Fibroblast of villous mesenchyme (primary cell): ENCODE data around the gene TMPRSS11B. TPM values are rescaled to one million over a fixed set of nuclear protein-coding genes. Genes with fewer than 3 reads are reported as not detected.

Experiments
- DNase-seq: peaks from one replicate; pipeline ENCODE4 v3.0.0-alpha.2; 2010; ENCODE audit warnings: low read depth
- H3K4me3 ChIP-seq: 2 replicates; pipeline ENCODE4 v1.5.1; 2011; ENCODE audit warnings: low read depth, mild to moderate bottlenecking, low read length
- total RNA-seq: library from RNA; depleted of rRNA; stranded (reverse); fragments of >200 nt; gene quantifications from 2 replicates; pipeline ENCODE4 v1.2.3, GENCODE V29; 2012
- TF ChIP-seq, protein P1 (sequence below): IDR thresholded peaks from 2 replicates; pipeline ENCODE4 v1.5.1; 2012; ENCODE audit warnings: low read depth, mild to moderate bottlenecking, low read length; ENCODE audit not compliant: insufficient read depth

TMPRSS11B gene
- total RNA-seq, 1 donor: not detected

GRCh38 chr4:68187145-68187544 is 58.3 kb downstream of the TMPRSS11B start:
- TF ChIP-seq, protein P1, sequence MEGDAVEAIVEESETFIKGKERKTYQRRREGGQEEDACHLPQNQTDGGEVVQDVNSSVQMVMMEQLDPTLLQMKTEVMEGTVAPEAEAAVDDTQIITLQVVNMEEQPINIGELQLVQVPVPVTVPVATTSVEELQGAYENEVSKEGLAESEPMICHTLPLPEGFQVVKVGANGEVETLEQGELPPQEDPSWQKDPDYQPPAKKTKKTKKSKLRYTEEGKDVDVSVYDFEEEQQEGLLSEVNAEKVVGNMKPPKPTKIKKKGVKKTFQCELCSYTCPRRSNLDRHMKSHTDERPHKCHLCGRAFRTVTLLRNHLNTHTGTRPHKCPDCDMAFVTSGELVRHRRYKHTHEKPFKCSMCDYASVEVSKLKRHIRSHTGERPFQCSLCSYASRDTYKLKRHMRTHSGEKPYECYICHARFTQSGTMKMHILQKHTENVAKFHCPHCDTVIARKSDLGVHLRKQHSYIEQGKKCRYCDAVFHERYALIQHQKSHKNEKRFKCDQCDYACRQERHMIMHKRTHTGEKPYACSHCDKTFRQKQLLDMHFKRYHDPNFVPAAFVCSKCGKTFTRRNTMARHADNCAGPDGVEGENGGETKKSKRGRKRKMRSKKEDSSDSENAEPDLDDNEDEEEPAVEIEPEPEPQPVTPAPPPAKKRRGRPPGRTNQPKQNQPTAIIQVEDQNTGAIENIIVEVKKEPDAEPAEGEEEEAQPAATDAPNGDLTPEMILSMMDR: no peak
- no peak for DNase-seq
- H3K4me3 ChIP-seq: no peak overlapping the region

GRCh38 chr4:68184923-68185322 is 60.6 kb downstream of the TMPRSS11B start:
- TF ChIP-seq, protein P1: no peak
- DNase-seq: no peak
- H3K4me3 ChIP-seq: no peak overlapping the region

- H3K4me3 ChIP-seq: no peak overlapping the region
- DNase-seq: peak; percentile 4
- TF ChIP-seq, protein P1: no peak
Measured at GRCh38 chr4:68183417-68183816, 62.1 kb downstream of the TMPRSS11B start.

- TF ChIP-seq, protein P1: no peak
- no peak for DNase-seq
- no peak overlapping the region for H3K4me3 ChIP-seq
Measured at GRCh38 chr4:68182382-68182820, 63.1 kb downstream of the TMPRSS11B start.

DNA sequence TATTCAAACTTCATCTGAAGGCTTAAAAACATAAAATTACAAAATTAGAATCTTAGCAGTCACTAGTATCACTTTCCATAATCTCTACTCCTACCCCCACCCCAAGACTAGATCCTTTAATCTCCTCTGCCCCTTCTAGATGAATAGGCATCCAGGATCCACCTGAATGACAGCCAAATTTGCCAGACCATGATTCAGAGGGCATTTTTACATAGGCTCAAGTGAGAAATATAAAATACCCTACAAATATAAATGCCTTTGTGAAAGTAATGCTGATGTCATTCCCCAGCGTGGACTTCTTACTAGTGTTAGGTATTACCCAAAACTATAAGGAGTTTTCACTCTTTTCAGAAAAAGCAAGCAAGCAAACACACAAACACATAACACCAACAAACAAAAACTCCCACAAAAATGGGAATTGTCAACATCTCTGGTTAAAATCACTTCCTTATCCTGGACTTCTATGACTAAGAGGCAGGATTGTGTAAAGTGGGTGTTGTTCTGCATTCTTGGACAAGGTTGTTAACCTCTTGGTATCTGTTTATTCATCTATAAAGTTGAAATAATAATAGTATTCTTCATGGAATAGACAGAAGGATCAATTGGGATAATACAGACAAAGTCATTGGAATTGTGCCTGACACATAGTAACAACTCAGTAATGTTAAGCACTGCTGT is 64.5 kb downstream of the TMPRSS11B start:
- no peak overlapping the region for H3K4me3 ChIP-seq
- TF ChIP-seq, protein P1: no peak
- peak; percentile 43 for DNase-seq

- H3K4me3 ChIP-seq: no peak overlapping the region
- no peak for DNase-seq
- TF ChIP-seq, protein P1: no peak
Measured at GRCh38 chr4:68176904-68177303, 68.6 kb downstream of the TMPRSS11B start.

Other genes starting within 250 kb of the TMPRSS11B start
- not detected in 2 replicates for gene TMPRSS11F, start 115.8 kb downstream of the TMPRSS11B start, total RNA-seq
- 34.8 and 43.2 TPM in 2 replicates for gene YTHDC1, start 104.4 kb upstream of the TMPRSS11B start, total RNA-seq
- not detected in 2 replicates for gene TMPRSS11E, start 201.8 kb upstream of the TMPRSS11B start, total RNA-seq